HepG2 (cell line): ENCODE results near the gene PCDHGA12. TPM values are rescaled to one million over a fixed set of nuclear protein-coding genes. Genes with fewer than 3 reads are reported as not detected.

ENCODE experiments used
- ATAC-seq: fragments of 200-7000 bp; cut with Tn5 transposase; 3 replicates; pipeline ENCODE4 v1.9.1; 2020; ENCODE audit warnings: mild to moderate bottlenecking, moderate library complexity
- BruUV-seq: library from RNA; stranded (reverse); fragments of 400-500 nt; replicated peaks from 2 replicates; lab custom pipeline; 2021; lab: Mats Ljungman, UMichigan
- CTCF ChIA-PET: fragments of 300-600 bp; formaldehyde crosslinking; extraction: SDS; loops from one replicate; lab custom pipeline; 2021; ENCODE audit warnings: low total read pairs, inconsistent platforms, low intra/inter-chr PET ratio; lab: Yijun Ruan, JAX
- POLR2A ChIA-PET: fragments of 350-600 bp; sonication (Branson Sonifier 250); formaldehyde crosslinking; loops from one replicate; lab custom pipeline; 2020; ENCODE audit warnings: antibody characterized with exemption, inconsistent platforms; lab: Yijun Ruan, JAX
- DNase-seq: peaks from one replicate; pipeline ENCODE4 v3.0.0-alpha.2; 2015; ENCODE audit warnings: low spot score
- FAIRE-seq: peaks from 3 replicates; lab custom pipeline; 2011; peaks lifted over from hg19 to GRCh38; lab: Jason Lieb, UNC
- H2AFZ ChIP-seq: one replicate; pipeline ENCODE4 v1.6.1; 2011; ENCODE audit warnings: low read length, inconsistent platforms
- H3K27ac ChIP-seq: fragments of 300-600 bp; 3 replicates; pipeline ENCODE4 v1.8.0; 2011; ENCODE audit warnings: mixed run types, mild to moderate bottlenecking, mixed read lengths, low read length, inconsistent platforms; ENCODE audit not compliant: insufficient read depth; ENCODE audit errors: extremely low read length
- H3K27me3 ChIP-seq, 2 experiments: fragments of 200-600 bp in 1 of 2; 2 replicates in 1 of 2; 3 replicates in 1 of 2; pipeline versions ENCODE4 v1.6.0 to v1.8.0; 2011; ENCODE audit warnings: low read length in 2 of 2, mild to moderate bottlenecking in 2 of 2, moderate library complexity in 2 of 2, inconsistent platforms in 1 of 2; ENCODE audit not compliant: insufficient read depth in 2 of 2, control insufficient read depth in 1 of 2
- H3K36me3 ChIP-seq, 2 experiments: fragments of 200-600 bp in 1 of 2; replicated peaks in 1 of 2; 2 replicates in 1 of 2; 3 replicates in 1 of 2; pipeline versions ENCODE4 v1.5.1 to v1.8.0; 2011; ENCODE audit warnings: low read length in 2 of 2, inconsistent platforms in 1 of 2; ENCODE audit not compliant: insufficient read depth in 2 of 2, control insufficient read depth in 1 of 2
- H3K4me1 ChIP-seq: 2 replicates; pipeline ENCODE4 v1.5.1; 2012; ENCODE audit warnings: low read length, inconsistent platforms; ENCODE audit not compliant: insufficient read depth
- H3K4me2 ChIP-seq: 2 replicates; pipeline ENCODE4 v1.6.0; 2011; ENCODE audit warnings: low read depth, low read length, inconsistent platforms
- H3K4me3 ChIP-seq, 3 experiments: fragments of 200-600 bp in 1 of 3; sonication (generic), shearing (Covaris generic) in 1 of 3; replicated peaks in 1 of 3; 2 replicates each; pipeline ENCODE4 v1.5.1; 2011 to 2016; ENCODE audit warnings: low read length in 3 of 3, inconsistent platforms in 2 of 3, low read depth in 2 of 3, mild to moderate bottlenecking in 2 of 3, control low read depth in 1 of 3, mixed read lengths in 1 of 3; ENCODE audit not compliant: insufficient read depth in 1 of 3
- H3K79me2 ChIP-seq: one replicate; pipeline ENCODE4 v1.6.1; 2011; ENCODE audit warnings: low read length, inconsistent platforms; ENCODE audit not compliant: insufficient read depth
- H3K9ac ChIP-seq: 2 replicates; pipeline ENCODE4 v1.6.0; 2011; ENCODE audit warnings: mild to moderate bottlenecking, low read depth, low read length, inconsistent platforms; ENCODE audit not compliant: insufficient read depth
- H3K9me3 ChIP-seq: 2 replicates; pipeline ENCODE4 v1.5.1; 2012; ENCODE audit warnings: mild to moderate bottlenecking, low read length
- H4K20me1 ChIP-seq: 2 replicates; pipeline ENCODE4 v1.6.0; 2011; ENCODE audit warnings: inconsistent platforms, mild to moderate bottlenecking, low read length, moderate library complexity; ENCODE audit not compliant: insufficient read depth
- ATF2 ChIP-seq: sonication (generic); formaldehyde crosslinking; IDR thresholded peaks from 2 replicates; pipeline ENCODE4 v1.4.0; 2020; ENCODE audit warnings: missing genetic modification reagents
- CTCF ChIP-seq: sonication (generic); formaldehyde crosslinking; IDR thresholded peaks from 2 replicates; pipeline ENCODE4 v1.5.0; 2020; ENCODE audit warnings: mild to moderate bottlenecking, missing genetic modification reagents, moderate library complexity
- E2F2 ChIP-seq: sonication (generic); formaldehyde crosslinking; IDR thresholded peaks from 2 replicates; pipeline ENCODE4 v1.4.0; 2020; ENCODE audit warnings: missing genetic modification reagents, borderline replicate concordance
- FLYWCH1 ChIP-seq: sonication (generic); formaldehyde crosslinking; IDR thresholded peaks from 2 replicates; pipeline ENCODE4 v1.8.1; 2023; ENCODE audit warnings: mild to moderate bottlenecking, missing genetic modification reagents
- HNRNPUL1 ChIP-seq: fragments of 200-400 bp; formaldehyde crosslinking; IDR thresholded peaks from 2 replicates; pipeline ENCODE4 v1.6.1; 2017; ENCODE audit warnings: low read depth, mild to moderate bottlenecking, low read length, moderate library complexity
- MTF1 ChIP-seq: sonication (generic); formaldehyde crosslinking; IDR thresholded peaks from 2 replicates; pipeline ENCODE4 v1.5.0; 2020; ENCODE audit warnings: missing genetic modification reagents
- MYPOP ChIP-seq: sonication (generic); formaldehyde crosslinking; IDR thresholded peaks from 2 replicates; pipeline ENCODE4 v1.8.1; 2023; ENCODE audit warnings: mild to moderate bottlenecking, moderate library complexity, missing genetic modification reagents
- NAIF1 ChIP-seq: sonication (generic); formaldehyde crosslinking; IDR thresholded peaks from 2 replicates; pipeline ENCODE4 v1.5.0; 2020; ENCODE audit warnings: mild to moderate bottlenecking, missing genetic modification reagents, borderline replicate concordance
- PAX8 ChIP-seq: sonication (generic); formaldehyde crosslinking; IDR thresholded peaks from 2 replicates; pipeline ENCODE4 v1.8.0; 2022; ENCODE audit warnings: mild to moderate bottlenecking, missing genetic modification reagents, borderline replicate concordance
- PRMT3 ChIP-seq: sonication (generic); formaldehyde crosslinking; IDR thresholded peaks from 2 replicates; pipeline ENCODE4 v1.8.1; 2022; ENCODE audit warnings: low read depth, mild to moderate bottlenecking, moderate library complexity, missing genetic modification reagents, borderline replicate concordance
- RBAK ChIP-seq: sonication (generic); formaldehyde crosslinking; IDR thresholded peaks from 2 replicates; pipeline ENCODE4 v1.5.1; 2020; ENCODE audit warnings: mild to moderate bottlenecking, missing genetic modification reagents
- RNF2 ChIP-seq: fragments of 450-650 bp; conservative IDR thresholded peaks from 2 replicates; pipeline ENCODE4 v1.6.1; 2016; ENCODE audit warnings: low read depth
- STAG1 ChIP-seq: sonication (generic); formaldehyde crosslinking; IDR thresholded peaks from 2 replicates; pipeline ENCODE4 v1.4.0; 2020; ENCODE audit warnings: missing genetic modification reagents
- TFDP2 ChIP-seq: sonication (generic); formaldehyde crosslinking; IDR thresholded peaks from 2 replicates; pipeline ENCODE4 v1.4.0; 2020; ENCODE audit warnings: missing genetic modification reagents
- ZNF225 ChIP-seq: sonication (generic); formaldehyde crosslinking; IDR thresholded peaks from 2 replicates; pipeline ENCODE4 v1.4.0; 2020; ENCODE audit warnings: mild to moderate bottlenecking, missing genetic modification reagents
- ZNF282 ChIP-seq: fragments of 450-650 bp; IDR thresholded peaks from 2 replicates; pipeline ENCODE4 v1.6.1; 2018; ENCODE audit not compliant: partially characterized antibody
- ZNF335 ChIP-seq: sonication (generic); formaldehyde crosslinking; IDR thresholded peaks from 2 replicates; pipeline ENCODE4 v1.4.0; 2020; ENCODE audit warnings: missing genetic modification reagents
- ZNF616 ChIP-seq: sonication (generic); formaldehyde crosslinking; IDR thresholded peaks from 2 replicates; pipeline ENCODE4 v1.5.0; 2020; ENCODE audit warnings: low read depth, mild to moderate bottlenecking, missing genetic modification reagents
- WGBS: methylation state at CpG from one replicate; pipeline ENCODE4 v1.1.6; 2017; ENCODE audit warnings: low lambda C conversion rate; 5-methylcytosine and 5-hydroxymethylcytosine counted together
- in situ Hi-C: cut with HindIII; loops from 2 replicates; pipeline ENCODE4 v1.10.0; 2017; ENCODE audit warnings: low pct_unique_long_range_greater_than_20kb; ENCODE audit not compliant: extremely low pct_ligation_motif_present
- intact Hi-C: fragments of 100-400 bp; cut with micrococcal nuclease; formaldehyde crosslinking; loops from one replicate; pipeline ENCODE4 v1.10.0; 2022; ENCODE audit not compliant: unreplicated experiment
- polyA plus RNA-seq, 8 experiments: library from polyadenylated mRNA; depleted of rRNA in 3 of 8; stranded (reverse) in 7 of 8; unstranded in 1 of 8; fragments of >200 nt; fragmentation: Illumina TruSeq in 4 of 8; extraction: Trizol in 4 of 8; gene quantifications; 2 replicates each; pipeline versions ENCODE4 v1.2.1 to v1.2.3, GENCODE V29; 2011 to 2016; ENCODE audit warnings: low read depth in 4 of 8, missing spikeins in 1 of 8, mixed read lengths in 1 of 8; ENCODE audit not compliant: insufficient read depth in 1 of 8
- total RNA-seq, 5 experiments: library from RNA; depleted of rRNA; stranded (reverse); fragments of >200 nt; fragmentation: Illumina TruSeq; extraction: Trizol; gene quantifications; 2 replicates each; pipeline ENCODE4 v1.2.3, GENCODE V29; 2016; ENCODE audit warnings: low read depth in 1 of 5

The PCDHGA12 gene
- total and polyA plus RNA-seq, 2 of the 13 experiments (the other 11 are each of a cell fraction or from before 2014, with no cell fraction given) = 0.07 to 0.13 TPM

- TF ChIP-seq TFDP2 (CRISPR knock-in tag) = no peak
- no peak for TF ChIP-seq E2F2 (CRISPR knock-in tag)
- TF ChIP-seq HNRNPUL1 = no peak
- TF ChIP-seq ZNF282 = no peak
Observed at GRCh38 chr5:141465351-141465750, 35.0 kb downstream of the PCDHGA12 start (continued).

GRCh38 chr5:141475625-141476131, 45.4 kb downstream of the PCDHGA12 start, which contains the start of gene PCDHGC3:
Gene PCDHGC3, plus strand, starts transcription at chr5:141475966. Its CDS starts 151 bp downstream, at chr5:141476117.
- peak within 1 kb of the TSS in 2 of 3 experiments; percentile 26 to 51; a peak in 3 of 6 replicates for H3K4me3 ChIP-seq
- DNase-seq = peak; percentile 41
- TF ChIP-seq PAX8 (CRISPR knock-in tag) (no peak), RNF2 (no peak), ZNF335 (CRISPR knock-in tag) (no peak), NAIF1 (CRISPR knock-in tag) (no peak), FLYWCH1 (CRISPR knock-in tag) (no peak), STAG1 (CRISPR knock-in tag) (peak; percentile 20), ATF2 (CRISPR knock-in tag) (no peak), MYPOP (CRISPR knock-in tag) (peak; percentile 99), PRMT3 (CRISPR knock-in tag) (no peak), MTF1 (CRISPR knock-in tag) (no peak), CTCF (CRISPR knock-in tag) (peak; percentile 56), ZNF225 (CRISPR knock-in tag) (no peak), RBAK (CRISPR knock-in tag) (no peak), ZNF616 (no peak)

More at GRCh38 chr5:141475625-141476131, 45.4 kb downstream of the PCDHGA12 start, which contains the start of gene PCDHGC3:
- Histone ChIP-seq H3K27me3 (peaks cover 1 to 8% of the 10 kb centered on the region in 2 experiments; a peak in 2 of 5 replicates), H4K20me1 (no peaks in the 10 kb centered on the region), H3K36me3 (no peaks in the 10 kb centered on the region), H3K9ac (no peak within 1 kb of the TSS), H3K9me3 (no peaks in the 10 kb centered on the region), H2AFZ (no peak within 1 kb of the TSS), H3K79me2 (no peaks in the 10 kb centered on the region), H3K4me1 (no peaks in the 10 kb centered on the region), H3K27ac (no peak within 1 kb of the TSS), H3K4me2 (peak within 1 kb of the TSS; percentile 64)
- 27% methylated on average over 8 of the region's 28 CpGs for WGBS
- no TSS peak for BruUV-seq
- POLR2A ChIA-PET = no interaction called here
- in situ Hi-C loops (no loop called here), intact Hi-C loops (no loop called here)
- FAIRE-seq (no peak), ATAC-seq (peak; percentile 99)
- CTCF ChIA-PET = no interaction called here
